GM12878 (cell line): ENCODE measurements around the gene TM9SF2. TPM values are rescaled to one million over a fixed set of nuclear protein-coding genes. Genes with fewer than 3 reads are reported as not detected.

ENCODE experiments used
- BMI1 ChIP-seq: fragments of 450-650 bp; IDR thresholded peaks from 2 replicates; pipeline ENCODE4 v1.6.1; 2016; ENCODE audit warnings: mild to moderate bottlenecking, moderate library complexity, borderline replicate concordance
- CREM ChIP-seq: IDR thresholded peaks from 2 replicates; pipeline ENCODE4 v1.6.1; 2014; ENCODE audit warnings: antibody characterized with exemption, low read depth
- EGR1 ChIP-seq, 2 experiments: IDR thresholded peaks; 1 replicate in 1 of 2; 2 replicates in 1 of 2; pipeline ENCODE4 v1.6.1; 2011 to 2012; ENCODE audit warnings: low read depth in 2 of 2, low read length in 2 of 2, borderline replicate concordance in 1 of 2, mild to moderate bottlenecking in 1 of 2, moderate library complexity in 1 of 2
- ESRRA ChIP-seq: IDR thresholded peaks from 2 replicates; pipeline ENCODE4 v1.6.1; 2012; ENCODE audit warnings: mild to moderate bottlenecking, low read length, improper control_type of control experiment
- EZH2 ChIP-seq: IDR thresholded peaks from 2 replicates; pipeline ENCODE4 v1.6.1; 2012; ENCODE audit warnings: low read depth, mild to moderate bottlenecking, control low read depth, inconsistent platforms, low read length, borderline replicate concordance; ENCODE audit not compliant: control insufficient read depth
- HDAC2 ChIP-seq: fragments of 200-600 bp; sonication (generic); IDR thresholded peaks from 2 replicates; pipeline ENCODE4 v1.6.1; 2017
- MTA2 ChIP-seq: fragments of 450-650 bp; IDR thresholded peaks from 2 replicates; pipeline ENCODE4 v1.6.1; 2016; ENCODE audit warnings: low read depth, mild to moderate bottlenecking, moderate library complexity
- MXI1 ChIP-seq: fragments of 150-350 bp; IDR thresholded peaks from 2 replicates; pipeline ENCODE4 v1.6.1; 2011; ENCODE audit warnings: low read depth, mild to moderate bottlenecking, inconsistent platforms, low read length, improper control_type of control experiment
- NFYB ChIP-seq: IDR thresholded peaks from 2 replicates; pipeline ENCODE4 v1.6.1; 2011; ENCODE audit warnings: low read depth, mild to moderate bottlenecking, low read length, improper control_type of control experiment, moderate library complexity; ENCODE audit not compliant: insufficient read depth
- PAX5 ChIP-seq: IDR thresholded peaks from 2 replicates; pipeline ENCODE4 v1.6.1; 2011; ENCODE audit warnings: low read depth, low read length, borderline replicate concordance
- POLR2AphosphoS5 ChIP-seq: IDR thresholded peaks from 2 replicates; pipeline ENCODE4 v1.6.1; 2011; ENCODE audit warnings: mild to moderate bottlenecking, low read length, inconsistent platforms
- RB1 ChIP-seq: fragments of 450-650 bp; formaldehyde crosslinking; IDR thresholded peaks from 2 replicates; pipeline ENCODE4 v1.6.1; 2017; ENCODE audit warnings: mild to moderate bottlenecking, borderline replicate concordance
- SMC3 ChIP-seq: IDR thresholded peaks from 2 replicates; pipeline ENCODE4 v1.6.1; 2011; ENCODE audit warnings: low read length, improper control_type of control experiment, borderline replicate concordance
- SRF ChIP-seq, 2 experiments: IDR thresholded peaks; 2 replicates each; pipeline ENCODE4 v1.6.1; 2011; ENCODE audit warnings: low read depth in 2 of 2, low read length in 2 of 2, mild to moderate bottlenecking in 1 of 2, moderate library complexity in 1 of 2
- SUPT20H ChIP-seq: IDR thresholded peaks from 2 replicates; pipeline ENCODE4 v1.6.1; 2011; ENCODE audit warnings: low read depth, mild to moderate bottlenecking, low read length, moderate library complexity, borderline replicate concordance; ENCODE audit not compliant: control insufficient read depth
- SUZ12 ChIP-seq: fragments of 200-600 bp; sonication (generic); IDR thresholded peaks from one replicate; pipeline ENCODE4 v1.6.1; 2018; ENCODE audit warnings: antibody characterized with exemption, mild to moderate bottlenecking; ENCODE audit not compliant: unreplicated experiment
- YY1 ChIP-seq: IDR thresholded peaks from 2 replicates; pipeline ENCODE4 v1.6.1; 2011; ENCODE audit warnings: low read depth, mild to moderate bottlenecking, low read length
- ZBTB11 ChIP-seq: fragments of 450-650 bp; formaldehyde crosslinking; IDR thresholded peaks from 2 replicates; pipeline ENCODE4 v1.5.0; 2022; ENCODE audit warnings: mild to moderate bottlenecking, missing genetic modification characterization
- ZZZ3 ChIP-seq: IDR thresholded peaks from 2 replicates; pipeline ENCODE4 v1.6.1; 2011; ENCODE audit warnings: low read depth; ENCODE audit not compliant: control insufficient read depth, insufficient read length
- polyA plus RNA-seq, 11 experiments: library from polyadenylated mRNA; depleted of rRNA in 4 of 11; unstranded in 6 of 11; stranded (reverse) in 5 of 11; fragments of >200 nt; fragmentation: Nextera tagmentation in 4 of 11; fragmentation: Illumina TruSeq in 1 of 11; extraction: Ambion mirVana in 4 of 11; extraction: Trizol in 1 of 11; gene quantifications; 1 replicate in 1 of 11; 2 replicates in 10 of 11; pipeline versions ENCODE4 v1.2.1 to v1.2.3, GENCODE V29; 2011 to 2016; ENCODE audit warnings: inconsistent platforms in 2 of 11, missing spikeins in 2 of 11, low read depth in 1 of 11
- total RNA-seq, 4 experiments: library from RNA; depleted of rRNA in 3 of 4; stranded (reverse); fragments of >200 nt in 3 of 4; fragmentation: Illumina TruSeq in 1 of 4; extraction: Trizol in 1 of 4; gene quantifications; 2 replicates each; pipeline versions ENCODE4 v1.2.1 to v1.2.3, GENCODE V29; 2013 to 2021
- TF ChIP-seq, protein P1 (sequence below): fragments of 450-650 bp; conservative IDR thresholded peaks from 2 replicates; pipeline ENCODE4 v1.6.1; 2017; ENCODE audit warnings: mild to moderate bottlenecking, moderate library complexity

TM9SF2 gene
- total and polyA plus RNA-seq, 10 of the 15 experiments (the other 5 are each of a cell fraction or from before 2014, with no cell fraction given) = 34.6 to 128 (median 79.2) TPM

DNA sequence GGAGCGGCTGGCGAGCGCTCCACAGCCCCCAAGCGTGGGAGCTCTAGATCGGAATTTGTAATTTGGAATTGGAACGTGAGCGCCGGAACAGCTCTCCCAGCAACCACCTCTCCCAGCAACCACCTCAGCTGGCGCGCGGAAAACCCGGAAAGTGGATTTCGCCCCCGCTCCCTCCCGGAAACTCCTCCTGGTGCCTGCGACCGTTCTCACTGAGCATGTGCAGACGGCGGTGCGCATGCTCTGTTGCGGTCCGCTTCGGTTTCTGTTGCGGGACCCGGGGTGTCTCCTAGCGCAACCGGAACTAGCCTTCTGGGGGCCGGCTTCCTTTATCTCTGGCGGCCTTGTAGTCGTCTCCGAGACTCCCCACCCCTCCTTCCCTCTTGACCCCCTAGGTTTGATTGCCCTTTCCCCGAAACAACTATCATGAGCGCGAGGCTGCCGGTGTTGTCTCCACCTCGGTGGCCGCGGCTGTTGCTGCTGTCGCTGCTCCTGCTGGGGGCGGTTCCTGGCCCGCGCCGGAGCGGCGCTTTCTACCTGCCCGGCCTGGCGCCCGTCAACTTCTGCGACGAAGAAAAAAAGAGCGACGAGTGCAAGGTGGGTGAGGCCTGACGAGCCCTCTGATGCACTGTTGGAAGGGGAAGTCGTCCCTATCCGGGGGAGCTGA is at the start of gene TM9SF2 (continued):
- TF ChIP-seq ZBTB11 (0 out of 2 replicates have a peak, but pooled peaks have one; percentile 28), SUPT20H (no peak), SMC3 (no peak), ZZZ3 (no peak), EZH2 (no peak), NFYB (no peak), RB1 (no peak), ESRRA (0 out of 2 replicates have a peak, but pooled peaks have one; percentile 52), EGR1 (IDR thresholded peaks at IDR 0.05; ENCODE audit: borderline replicate concordance in 1 of 2, low read depth in 2 of 2, low read length in 2 of 2) (peak in 1 of 2 experiments; percentile 91; a peak in 2 of 3 replicates), POLR2AphosphoS5 (peak; percentile 75; the same call in 1 of the 2 replicates), SUZ12 (no peak), MTA2 (peak; percentile 26; the same call in 1 of the 2 replicates), CREM (peak; percentile 69), PAX5 (peak; percentile 76; the same call in 1 of the 2 replicates), HDAC2 (no peak), SRF (IDR thresholded peaks at IDR 0.05; ENCODE audit: low read depth in 2 of 2, low read length in 2 of 2) (peak; percentile 84 to 88; a peak in 3 of 4 replicates), MXI1 (peak; percentile 74), BMI1 (peak; percentile 17; the same call in 1 of the 2 replicates), YY1 (peak; percentile 87)
- TF ChIP-seq, protein P1, sequence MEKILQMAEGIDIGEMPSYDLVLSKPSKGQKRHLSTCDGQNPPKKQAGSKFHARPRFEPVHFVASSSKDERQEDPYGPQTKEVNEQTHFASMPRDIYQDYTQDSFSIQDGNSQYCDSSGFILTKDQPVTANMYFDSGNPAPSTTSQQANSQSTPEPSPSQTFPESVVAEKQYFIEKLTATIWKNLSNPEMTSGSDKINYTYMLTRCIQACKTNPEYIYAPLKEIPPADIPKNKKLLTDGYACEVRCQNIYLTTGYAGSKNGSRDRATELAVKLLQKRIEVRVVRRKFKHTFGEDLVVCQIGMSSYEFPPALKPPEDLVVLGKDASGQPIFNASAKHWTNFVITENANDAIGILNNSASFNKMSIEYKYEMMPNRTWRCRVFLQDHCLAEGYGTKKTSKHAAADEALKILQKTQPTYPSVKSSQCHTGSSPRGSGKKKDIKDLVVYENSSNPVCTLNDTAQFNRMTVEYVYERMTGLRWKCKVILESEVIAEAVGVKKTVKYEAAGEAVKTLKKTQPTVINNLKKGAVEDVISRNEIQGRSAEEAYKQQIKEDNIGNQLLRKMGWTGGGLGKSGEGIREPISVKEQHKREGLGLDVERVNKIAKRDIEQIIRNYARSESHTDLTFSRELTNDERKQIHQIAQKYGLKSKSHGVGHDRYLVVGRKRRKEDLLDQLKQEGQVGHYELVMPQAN = peak; percentile 62
